Measurements from ENCODE around the gene RAB26.

Gene RAB26

DNA sequence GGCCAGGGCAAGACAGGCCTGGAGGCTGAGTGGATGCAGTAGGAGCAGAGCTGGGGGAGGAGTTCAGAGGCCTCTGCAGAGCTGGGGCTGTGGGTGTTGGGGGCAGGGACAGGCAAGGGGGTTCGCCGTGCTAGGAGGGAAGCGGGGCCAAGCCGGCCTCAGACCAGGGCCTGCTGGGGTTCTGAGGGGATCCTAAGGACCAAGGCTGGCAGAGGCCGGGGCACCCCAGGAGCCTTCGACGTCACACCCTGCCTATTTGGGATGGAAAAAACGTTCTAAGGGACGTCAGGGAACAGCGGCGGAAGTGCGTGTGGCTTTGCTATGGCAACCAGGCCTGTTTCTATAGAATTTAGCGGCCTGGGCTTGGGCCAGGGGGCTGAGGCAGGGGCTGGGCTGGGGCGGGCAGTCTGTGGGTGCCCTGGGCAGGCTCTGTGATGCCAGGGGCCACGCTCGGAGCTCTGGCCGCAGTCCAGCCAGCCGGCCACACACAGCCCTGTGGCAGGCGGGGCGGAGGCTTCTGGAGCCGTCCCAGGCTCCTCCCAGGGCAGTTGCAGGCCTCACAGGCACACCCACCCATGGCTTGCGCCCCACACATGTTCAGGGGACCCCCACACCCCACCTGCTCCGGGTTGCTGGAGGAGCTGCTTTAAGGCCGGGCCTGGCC, 10.9 kb downstream of the RAB26 start:
- no peak for DNase-seq (ENCODE audit: low read depth, low spot score)

- DNase-seq (ENCODE audit: low read depth, low spot score), result no peak
These were observed 12.6 kb downstream of the RAB26 start for GRCh38 chr16:2160915-2161551.

- DNase-seq (ENCODE audit: low read depth, low spot score), result no peak
These were observed 13.5 kb downstream of the RAB26 start for GRCh38 chr16:2161911-2162310.

DNA sequence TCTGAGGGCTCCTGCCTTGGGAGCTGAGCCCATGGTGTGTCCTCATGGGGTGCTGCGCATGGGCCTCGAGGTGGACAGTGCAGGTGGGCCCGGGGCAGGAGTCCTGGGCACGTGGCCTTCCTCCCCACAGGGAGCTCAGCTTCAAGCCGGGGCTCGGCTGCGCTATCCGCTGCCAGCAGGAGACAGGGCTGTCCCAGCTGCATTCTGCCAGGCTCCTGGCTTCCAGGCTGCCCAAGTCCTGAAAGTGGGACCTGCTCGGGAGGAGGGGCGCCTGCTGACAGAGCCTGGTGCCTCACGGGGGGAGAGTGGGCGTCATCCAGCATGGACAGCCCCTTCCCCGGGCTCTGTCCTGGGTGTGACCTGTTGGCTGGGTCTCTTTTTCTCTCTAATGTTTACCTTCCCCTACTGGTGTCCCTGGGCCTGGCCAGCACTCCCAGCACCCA, 14.3 kb downstream of the RAB26 start:
- no peak for DNase-seq (ENCODE audit: low read depth, low spot score)

DNA sequence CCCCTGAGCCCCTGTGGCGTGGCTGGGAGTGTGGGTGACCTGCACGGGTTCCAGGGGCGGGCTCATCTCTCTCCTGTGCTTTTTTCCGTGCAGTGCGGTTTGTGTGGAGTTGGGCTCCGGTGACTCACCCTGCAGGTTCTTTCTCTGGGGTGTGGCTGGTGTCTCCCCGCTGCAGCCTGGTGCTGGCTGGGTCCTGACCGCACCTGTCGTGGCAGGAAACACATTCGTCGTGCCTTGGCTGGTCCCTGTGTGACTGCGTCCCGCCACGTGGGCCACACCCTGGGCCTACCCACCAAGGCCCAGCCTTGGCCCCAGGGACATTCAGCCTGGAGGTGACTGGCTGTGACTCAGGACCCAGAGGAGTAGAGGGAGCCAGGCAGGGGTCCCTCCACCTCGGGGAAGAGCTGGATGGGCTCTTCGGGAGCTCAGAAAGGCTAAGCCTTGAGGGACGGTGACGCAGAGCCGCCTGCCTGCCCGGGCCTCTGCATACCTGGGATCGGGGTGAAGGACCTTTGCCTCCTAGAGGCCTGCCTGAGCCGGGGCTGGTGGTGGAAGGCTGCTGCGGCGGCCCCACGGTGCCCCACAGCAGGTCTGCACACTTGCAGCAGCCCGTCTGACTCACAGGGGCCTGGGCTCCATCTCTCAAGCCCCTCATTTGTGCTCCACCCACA, 14.9 kb downstream of the RAB26 start:
- no peak for DNase-seq (ENCODE audit: low read depth, low spot score)

DNA sequence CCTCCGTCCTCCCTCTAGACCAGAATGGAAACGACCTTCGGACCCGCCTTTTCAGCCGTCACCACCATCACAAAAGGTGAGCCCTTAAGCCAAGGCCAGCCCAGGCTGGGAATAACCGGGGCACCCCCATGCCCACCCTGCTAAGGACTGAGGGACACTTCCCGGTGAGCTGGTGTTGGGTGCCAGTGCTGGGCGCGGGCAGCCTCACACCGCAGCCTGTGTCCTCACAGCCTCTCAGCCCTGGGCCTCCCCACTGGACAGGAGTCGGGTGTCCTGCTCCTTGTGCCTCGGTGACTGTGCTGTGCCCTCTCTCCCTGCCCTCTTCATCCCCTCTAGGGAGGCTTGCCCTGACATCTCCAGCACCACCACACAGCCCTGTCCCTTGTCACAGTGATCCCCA, 17.4 kb downstream of the RAB26 start:
- no peak for DNase-seq (ENCODE audit: low read depth, low spot score)

DNA sequence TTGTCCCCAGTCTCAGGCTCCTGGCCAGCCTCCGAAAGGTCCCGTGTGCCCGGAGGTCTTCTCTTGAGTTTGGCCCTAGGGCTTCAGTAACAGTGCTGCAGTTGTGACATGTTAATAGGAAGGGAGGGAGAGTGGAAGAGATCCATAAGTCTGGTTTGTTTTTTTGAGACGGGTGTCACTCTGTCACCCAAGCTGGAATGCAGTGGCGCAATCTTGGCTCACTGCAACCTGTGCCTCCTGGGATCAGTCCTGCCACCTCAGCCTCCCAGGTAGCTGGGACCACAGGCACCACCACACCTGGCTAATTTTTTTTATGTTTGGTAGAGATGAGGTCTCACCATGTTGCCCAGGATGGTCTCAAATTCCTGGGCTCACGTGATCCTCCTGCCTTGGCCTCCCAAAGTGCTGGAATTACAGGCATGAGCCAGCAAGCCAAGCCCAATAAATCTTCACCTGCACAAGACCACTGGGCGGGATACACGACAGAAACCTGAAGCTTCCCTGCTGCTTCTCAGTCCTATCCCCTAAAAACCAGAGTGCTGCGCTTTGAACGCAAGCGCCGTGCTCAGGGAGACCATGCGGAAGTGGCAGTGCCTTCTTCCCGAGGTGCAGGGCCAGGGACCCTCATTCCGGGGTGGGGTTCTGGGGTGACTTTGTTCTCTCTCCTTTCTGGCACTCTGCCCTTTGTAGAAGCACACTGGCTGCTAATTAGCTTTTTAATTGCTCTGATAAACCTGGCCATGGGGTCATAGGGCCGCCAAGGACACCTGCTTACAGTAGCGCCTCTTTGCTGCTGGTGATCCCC, 18.0 kb downstream of the RAB26 start:
- no peak for DNase-seq (ENCODE audit: low read depth, low spot score)

DNA sequence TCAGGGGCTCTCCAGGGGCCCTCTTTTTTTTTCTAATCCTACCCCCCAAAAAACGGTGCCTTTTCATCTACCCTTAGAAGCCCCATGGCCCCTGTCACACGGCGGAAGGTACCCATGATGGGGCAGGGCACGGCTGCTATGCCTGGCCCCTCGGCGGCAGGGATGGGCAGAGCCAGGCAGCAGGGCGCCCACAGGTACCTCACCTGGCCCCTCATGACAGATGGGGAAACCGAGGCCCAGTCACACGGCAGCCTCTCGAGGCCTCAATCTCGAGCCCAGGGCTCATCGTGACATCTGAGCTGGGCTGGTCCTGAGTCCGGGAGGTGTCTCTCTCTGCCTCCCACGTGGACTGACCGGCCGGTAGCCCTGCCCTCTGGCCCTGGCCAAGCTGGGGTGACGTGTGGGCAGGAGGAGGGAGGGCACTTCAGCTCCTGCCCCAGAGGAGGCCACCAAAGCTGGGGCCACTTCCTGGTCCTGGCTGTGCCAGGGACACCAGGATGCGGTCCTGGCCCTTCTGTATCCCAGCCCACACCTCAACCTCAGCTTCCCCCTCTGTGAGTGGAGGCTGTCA, 18.7 kb downstream of the RAB26 start:
- DNase-seq (ENCODE audit: low read depth, low spot score), result no peak

GRCh38 chr16:2170080-2170479, 21.7 kb downstream of the RAB26 start:
- DNase-seq (ENCODE audit: low read depth, low spot score), result no peak

GRCh38 chr16:2170587-2171435, 22.4 kb downstream of the RAB26 start:
- no peak for DNase-seq (ENCODE audit: low read depth, low spot score)

- no peak for DNase-seq (ENCODE audit: low read depth, low spot score)
These were observed 23.3 kb downstream of the RAB26 start for GRCh38 chr16:2171601-2172178.

GRCh38 chr16:2172688-2173335, 24.4 kb downstream of the RAB26 start:
- no peak for DNase-seq (ENCODE audit: low read depth, low spot score)

DNA sequence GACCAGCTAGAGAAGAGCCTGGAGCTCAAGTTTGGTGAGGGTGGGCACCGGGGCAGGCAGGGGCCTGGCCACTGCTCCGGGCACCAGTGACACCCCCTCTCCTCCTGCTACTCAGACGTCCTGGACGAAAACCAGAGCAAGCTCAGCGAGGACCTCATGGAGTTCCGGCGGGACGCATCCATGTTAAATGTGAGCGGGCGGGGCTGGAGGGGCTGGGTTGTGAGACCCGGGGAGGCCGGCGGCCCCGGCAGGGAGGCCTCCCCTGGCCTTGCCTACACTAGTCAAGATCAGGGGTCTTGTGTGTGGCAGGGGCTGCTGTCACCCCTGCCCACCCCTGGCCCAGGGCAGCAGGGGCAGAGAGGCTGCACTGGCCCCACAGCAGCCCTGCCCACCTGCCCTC, 24.9 kb downstream of the RAB26 start:
- DNase-seq (ENCODE audit: low read depth, low spot score), result no peak

DNA sequence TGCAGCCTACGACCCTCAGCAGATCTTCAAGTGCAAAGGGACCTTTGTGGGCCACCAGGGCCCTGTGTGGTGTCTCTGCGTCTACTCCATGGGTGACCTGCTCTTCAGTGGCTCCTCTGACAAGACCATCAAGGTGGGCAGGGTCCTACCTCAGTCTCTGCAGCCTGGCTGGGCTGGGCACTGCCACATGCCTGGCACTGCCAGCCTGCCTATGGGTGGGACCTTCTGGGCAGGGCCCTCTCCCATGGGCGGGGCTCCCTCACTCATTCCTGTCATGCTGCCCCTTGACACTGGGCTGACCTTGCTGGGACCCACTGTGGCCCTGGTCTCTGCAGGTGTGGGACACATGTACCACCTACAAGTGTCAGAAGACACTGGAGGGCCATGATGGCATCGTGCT, 25.5 kb downstream of the RAB26 start:
- no peak for DNase-seq (ENCODE audit: low read depth, low spot score)

GRCh38 chr16:2174396-2175131, 26.1 kb downstream of the RAB26 start:
- DNase-seq (ENCODE audit: low read depth, low spot score), result no peak

- no peak for DNase-seq (ENCODE audit: low read depth, low spot score)
These were observed 27.0 kb downstream of the RAB26 start for GRCh38 chr16:2175454-2175853.

DNA sequence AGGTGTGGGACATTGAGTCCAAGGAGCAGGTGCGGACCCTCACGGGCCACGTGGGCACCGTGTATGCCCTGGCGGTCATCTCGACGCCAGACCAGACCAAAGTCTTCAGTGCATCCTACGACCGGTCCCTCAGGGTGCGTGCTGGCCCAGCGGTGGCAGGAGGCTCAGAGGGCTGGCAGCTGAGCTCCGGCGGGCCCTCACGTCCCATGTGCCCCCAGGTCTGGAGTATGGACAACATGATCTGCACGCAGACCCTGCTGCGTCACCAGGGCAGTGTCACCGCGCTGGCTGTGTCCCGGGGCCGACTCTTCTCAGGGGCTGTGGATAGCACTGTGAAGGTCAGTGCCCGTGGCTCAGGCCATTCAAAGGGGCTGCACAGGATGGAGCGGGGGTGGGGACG, 27.6 kb downstream of the RAB26 start:
- no peak for DNase-seq (ENCODE audit: low read depth, low spot score)

DNA sequence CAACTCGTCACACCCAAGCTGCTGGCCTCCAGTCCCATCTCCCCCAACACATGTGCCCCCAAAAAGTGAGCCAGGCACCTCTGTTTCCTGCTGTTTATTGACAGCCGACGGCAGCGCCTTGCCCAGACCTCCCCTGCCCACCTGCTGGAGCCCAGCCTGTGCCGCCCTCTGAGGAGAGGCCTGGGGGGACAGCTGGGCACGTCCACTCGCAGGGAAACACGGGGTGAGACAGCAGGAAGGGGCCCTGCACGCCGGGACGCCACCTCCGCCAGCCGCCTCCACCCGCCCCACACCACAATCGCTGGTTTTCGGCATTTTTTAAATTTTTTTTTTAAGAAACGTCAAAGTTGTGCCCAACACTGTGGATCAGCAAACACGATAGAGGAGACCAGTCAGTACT, 28.7 kb downstream of the RAB26 start:
- no peak for DNase-seq (ENCODE audit: low read depth, low spot score)

DNA sequence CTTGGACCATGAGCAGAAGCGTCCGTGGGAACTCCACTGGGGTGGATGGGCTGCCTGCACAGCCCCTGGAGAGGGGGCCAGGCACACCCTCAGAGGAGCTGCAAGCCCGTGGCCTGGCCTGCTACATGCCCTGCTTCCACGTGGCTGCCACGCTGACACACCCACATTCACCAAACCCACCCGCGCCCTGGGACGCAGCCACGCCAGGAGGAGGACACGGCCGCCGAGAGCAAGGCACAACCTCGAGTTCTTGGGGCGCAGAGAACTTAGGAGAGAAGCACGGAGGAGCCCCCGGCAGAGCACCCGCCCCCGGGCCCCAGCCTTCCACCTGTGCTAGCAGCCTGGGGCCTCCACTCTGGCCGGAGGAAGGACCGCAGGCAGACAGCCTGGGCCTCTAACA, 29.1 kb downstream of the RAB26 start:
- DNase-seq (ENCODE audit: low read depth, low spot score), result no peak

All from brain pericyte (primary cell).